ENCODE measurements around the gene ZDHHC12.

DNA sequence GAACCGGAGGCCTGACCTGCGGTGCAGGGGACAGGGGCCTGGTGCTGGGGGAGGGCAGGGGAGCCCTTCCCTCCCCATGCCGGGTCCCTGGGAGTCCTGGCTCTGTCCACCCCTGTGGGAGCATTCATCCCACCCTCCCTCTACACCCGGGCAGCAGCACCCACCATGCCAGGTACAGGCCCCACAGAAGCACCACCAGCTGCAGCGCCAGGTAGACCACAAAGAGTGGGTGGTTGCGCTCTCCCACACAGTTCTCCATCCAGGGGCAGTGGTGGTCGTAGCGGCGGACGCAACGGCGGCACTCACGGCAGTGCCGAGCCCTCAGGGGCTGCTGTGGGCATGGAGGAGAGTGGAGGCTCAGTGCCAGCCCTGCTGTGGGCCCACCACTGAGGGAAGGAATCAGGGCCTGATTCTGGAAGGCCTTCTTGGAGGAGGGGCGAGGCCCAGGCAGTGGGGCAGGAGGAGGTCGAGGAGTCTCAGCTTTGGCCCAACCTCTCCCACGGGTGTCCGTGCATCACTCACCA lies 2.4 kb downstream of the ZDHHC12 start:
- TF ChIP-seq, protein P1, sequence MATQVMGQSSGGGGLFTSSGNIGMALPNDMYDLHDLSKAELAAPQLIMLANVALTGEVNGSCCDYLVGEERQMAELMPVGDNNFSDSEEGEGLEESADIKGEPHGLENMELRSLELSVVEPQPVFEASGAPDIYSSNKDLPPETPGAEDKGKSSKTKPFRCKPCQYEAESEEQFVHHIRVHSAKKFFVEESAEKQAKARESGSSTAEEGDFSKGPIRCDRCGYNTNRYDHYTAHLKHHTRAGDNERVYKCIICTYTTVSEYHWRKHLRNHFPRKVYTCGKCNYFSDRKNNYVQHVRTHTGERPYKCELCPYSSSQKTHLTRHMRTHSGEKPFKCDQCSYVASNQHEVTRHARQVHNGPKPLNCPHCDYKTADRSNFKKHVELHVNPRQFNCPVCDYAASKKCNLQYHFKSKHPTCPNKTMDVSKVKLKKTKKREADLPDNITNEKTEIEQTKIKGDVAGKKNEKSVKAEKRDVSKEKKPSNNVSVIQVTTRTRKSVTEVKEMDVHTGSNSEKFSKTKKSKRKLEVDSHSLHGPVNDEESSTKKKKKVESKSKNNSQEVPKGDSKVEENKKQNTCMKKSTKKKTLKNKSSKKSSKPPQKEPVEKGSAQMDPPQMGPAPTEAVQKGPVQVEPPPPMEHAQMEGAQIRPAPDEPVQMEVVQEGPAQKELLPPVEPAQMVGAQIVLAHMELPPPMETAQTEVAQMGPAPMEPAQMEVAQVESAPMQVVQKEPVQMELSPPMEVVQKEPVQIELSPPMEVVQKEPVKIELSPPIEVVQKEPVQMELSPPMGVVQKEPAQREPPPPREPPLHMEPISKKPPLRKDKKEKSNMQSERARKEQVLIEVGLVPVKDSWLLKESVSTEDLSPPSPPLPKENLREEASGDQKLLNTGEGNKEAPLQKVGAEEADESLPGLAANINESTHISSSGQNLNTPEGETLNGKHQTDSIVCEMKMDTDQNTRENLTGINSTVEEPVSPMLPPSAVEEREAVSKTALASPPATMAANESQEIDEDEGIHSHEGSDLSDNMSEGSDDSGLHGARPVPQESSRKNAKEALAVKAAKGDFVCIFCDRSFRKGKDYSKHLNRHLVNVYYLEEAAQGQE (IDR thresholded peaks at IDR 0.05), result no peak
- no peak for TF ChIP-seq TAF1 (conservative IDR thresholded peaks at IDR 0.05)
- no peak for TF ChIP-seq CTCF (IDR thresholded peaks at IDR 0.05; ENCODE audit: low read depth, low read length, missing input control)
- no peak for TF ChIP-seq GABPA (IDR thresholded peaks at IDR 0.05 in 1 of 2, conservative IDR thresholded peaks at IDR 0.05 in 1 of 2)
- TF ChIP-seq JUND (IDR thresholded peaks at IDR 0.05), result no peak
- no peak for TF ChIP-seq HNF4G (IDR thresholded peaks at IDR 0.05)
- no peak for TF ChIP-seq ZBTB33 (IDR thresholded peaks at IDR 0.05)
- no peak for TF ChIP-seq YY1 (IDR thresholded peaks at IDR 0.05)
- no peak for TF ChIP-seq FOXA2 (IDR thresholded peaks at IDR 0.05)
- TF ChIP-seq, protein P2, sequence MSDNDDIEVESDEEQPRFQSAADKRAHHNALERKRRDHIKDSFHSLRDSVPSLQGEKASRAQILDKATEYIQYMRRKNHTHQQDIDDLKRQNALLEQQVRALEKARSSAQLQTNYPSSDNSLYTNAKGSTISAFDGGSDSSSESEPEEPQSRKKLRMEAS (IDR thresholded peaks at IDR 0.05), result no peak
- no peak for TF ChIP-seq ATF3 (IDR thresholded peaks at IDR 0.05)
- no peak for TF ChIP-seq RAD21 (IDR thresholded peaks at IDR 0.05)
- no peak for TF ChIP-seq SP1 (IDR thresholded peaks at IDR 0.05)
- TF ChIP-seq FOXA1 (IDR thresholded peaks at IDR 0.05), result no peak

Measured in liver (tissue), 3 donors.